ENCODE results near the gene MCC.
"Not testable (repeated sequence)": the region's sequence is repeated elsewhere in the genome, so short reads cannot be mapped to it uniquely, and the experiment has no call there.

MCC gene

DNA sequence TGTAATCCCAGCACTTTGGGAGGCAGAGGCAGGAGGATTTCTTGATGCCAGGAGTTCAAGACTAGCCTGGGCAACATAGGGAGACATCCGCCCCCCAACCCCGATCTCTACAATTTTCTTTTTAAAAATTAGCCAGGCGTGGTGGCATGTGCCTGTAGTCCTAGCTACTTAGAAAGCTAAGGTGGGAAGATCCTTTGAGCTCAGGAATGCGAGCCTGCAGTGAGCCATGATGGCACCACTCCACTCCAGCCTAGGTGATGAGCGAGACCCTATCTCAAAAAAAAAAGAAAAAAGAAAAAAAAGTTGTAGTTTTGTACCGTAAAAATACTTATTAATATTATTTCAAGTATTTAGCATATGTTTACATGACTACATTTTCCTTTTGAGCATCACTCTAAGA lies 82.7 kb downstream of the MCC start:
- no peak for FAIRE-seq

DNA sequence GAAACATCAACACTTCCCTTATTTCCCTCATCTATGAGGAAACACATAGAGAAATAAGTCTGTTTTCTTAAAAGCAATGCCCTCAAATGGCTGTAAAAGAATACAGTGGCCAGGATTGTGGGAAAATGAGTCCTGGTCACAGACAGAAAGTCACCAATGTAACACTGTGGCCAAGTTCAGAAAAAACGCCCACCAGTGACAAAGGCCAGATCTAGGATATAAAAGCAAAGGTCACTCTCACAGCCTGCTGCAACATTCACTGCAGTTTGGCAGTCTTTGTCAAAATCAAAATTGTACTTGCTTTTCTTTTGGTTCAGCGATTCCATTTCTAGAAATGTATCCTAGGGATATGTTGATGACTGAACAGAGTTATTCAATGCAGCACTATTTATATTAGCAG lies 84.0 kb downstream of the MCC start:
- FAIRE-seq = no peak

DNA sequence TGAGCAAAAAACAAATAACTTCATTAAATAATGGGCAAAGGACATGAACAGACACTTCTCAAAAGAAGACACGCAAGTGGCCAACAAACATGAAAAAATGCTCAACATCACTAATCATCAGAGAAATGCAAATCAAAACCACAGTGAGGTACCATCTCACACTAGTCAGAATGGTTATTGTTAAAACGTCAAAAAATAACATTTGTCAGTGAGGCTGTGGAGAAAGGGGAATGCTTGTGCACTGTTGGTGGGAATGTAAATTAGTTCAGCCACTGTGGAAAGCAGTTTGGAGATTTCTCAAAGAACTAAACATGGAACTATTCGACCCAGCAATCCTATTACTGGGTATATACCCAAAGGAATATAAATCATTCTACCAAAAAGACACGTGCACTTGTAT lies 90.3 kb downstream of the MCC start:
- not testable (repeated sequence) for FAIRE-seq

DNA sequence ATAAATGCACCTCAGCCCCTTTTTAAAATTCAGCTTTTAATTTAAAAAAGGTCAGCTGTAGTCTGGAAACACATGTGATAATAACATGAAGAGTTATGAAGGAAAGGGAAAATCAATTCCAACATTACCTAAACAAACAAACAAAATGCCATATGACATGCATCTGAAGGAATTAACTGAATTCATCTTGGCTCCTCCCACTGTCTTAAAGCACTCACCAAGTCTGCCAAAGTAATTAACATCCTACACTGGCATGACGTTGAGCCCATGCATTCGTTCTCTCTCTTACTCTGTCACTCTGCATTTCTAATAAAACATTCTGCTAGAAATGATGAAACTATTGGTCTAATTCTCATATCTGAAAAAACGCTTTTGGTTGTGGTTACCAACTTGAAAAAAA lies 91.2 kb downstream of the MCC start:
- no peak for FAIRE-seq

DNA sequence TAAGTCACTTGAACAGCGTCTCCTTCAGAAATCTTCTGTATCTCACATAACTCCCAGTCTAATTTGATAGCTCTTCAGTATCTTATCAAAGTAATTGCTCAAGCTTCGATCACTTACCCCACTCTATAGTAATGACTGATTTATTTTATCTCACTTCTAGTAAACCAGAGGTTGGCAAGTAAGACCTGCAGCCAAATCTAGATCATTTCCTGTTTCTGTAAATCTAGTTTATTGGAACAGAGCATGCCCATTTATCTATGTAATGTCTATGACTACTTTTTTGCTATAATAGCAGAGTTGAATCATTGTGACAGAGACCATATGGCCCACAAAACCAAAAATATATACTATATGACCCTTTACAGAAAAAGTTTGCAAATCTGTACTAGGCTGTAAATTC lies 93.6 kb downstream of the MCC start:
- no peak for FAIRE-seq

DNA sequence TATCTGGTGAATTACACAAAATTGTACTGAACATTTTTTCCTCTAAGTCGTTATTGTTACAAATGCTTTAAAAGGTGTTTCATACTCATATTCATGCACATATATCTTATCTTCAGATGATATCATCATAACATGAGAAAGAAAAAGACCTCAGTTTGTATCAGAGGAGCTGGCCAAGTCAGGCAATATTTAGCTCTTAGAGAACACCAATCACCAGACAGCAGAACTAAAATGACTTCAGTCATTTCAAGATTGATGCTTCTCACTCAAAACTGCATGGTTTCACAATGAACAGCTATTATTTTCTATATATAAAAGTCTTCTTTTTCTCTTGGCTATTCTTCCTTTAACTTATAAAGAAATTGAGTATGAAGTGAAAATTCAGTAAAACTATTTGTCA lies 98.0 kb downstream of the MCC start:
- no peak for FAIRE-seq

DNA sequence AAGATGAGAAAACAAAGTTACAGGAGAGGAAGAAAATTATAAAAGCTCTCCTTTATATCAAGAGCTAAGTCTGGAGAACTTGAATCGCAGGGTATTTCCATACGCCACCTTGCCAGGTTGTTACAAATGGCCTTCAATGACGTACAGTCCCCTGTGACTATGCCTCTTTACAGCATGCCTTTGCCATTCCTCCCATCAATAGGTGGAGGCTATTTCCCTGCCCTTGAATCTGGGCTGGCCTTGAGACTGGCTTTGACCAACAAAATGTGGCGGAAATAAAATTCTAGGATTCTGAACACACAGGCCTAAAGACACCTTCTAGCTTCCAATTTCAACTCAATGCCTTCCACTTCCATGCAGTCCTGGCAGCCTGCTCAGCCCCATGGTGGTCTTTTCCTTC lies 99.1 kb downstream of the MCC start:
- FAIRE-seq = no peak

GRCh38 chr5:113387844-113388243 lies 100.4 kb downstream of the MCC start:
- FAIRE-seq = no peak

- FAIRE-seq = no peak
These were observed 103.4 kb downstream of the MCC start for GRCh38 chr5:113384782-113385285.

DNA sequence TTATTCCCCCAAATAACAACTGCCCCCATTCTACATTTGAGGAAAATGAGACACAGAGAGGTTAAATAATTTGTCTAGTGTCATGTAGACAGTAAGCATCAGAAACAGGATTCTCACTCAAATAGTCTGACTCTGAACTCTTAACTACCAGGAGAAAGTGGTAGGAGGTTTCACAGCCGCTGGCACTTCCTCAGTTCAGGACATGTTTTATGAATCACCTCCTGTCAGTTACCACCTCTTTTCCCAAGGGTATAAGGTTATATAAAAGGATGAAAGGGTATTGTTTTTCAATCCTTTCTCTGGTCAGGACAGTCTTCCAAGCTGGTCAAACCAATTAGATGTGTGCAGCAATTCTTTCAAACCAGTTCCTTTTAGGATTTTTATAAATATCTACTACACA lies 105.5 kb downstream of the MCC start:
- FAIRE-seq = no peak

DNA sequence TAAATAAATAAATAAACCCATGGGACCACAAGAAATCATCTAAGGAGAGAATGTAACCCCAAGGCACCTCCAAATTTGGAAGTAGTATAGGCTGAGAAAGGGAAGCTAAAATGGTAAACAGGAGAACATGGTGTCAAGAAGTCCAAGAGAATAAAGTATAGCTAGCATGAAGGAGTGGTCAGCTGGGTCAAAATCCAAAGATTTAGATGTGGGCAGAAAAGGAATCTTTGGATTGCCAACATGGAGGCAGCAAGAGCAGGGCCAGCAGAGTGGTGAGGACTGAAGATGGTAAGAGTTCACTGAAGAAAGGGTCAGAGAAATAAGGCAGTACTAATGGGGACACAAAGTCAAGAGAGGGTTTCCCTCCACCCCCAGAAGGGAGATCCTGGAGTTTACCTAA lies 106.5 kb downstream of the MCC start:
- no peak for FAIRE-seq

GRCh38 chr5:113380807-113381326 lies 107.4 kb downstream of the MCC start:
- FAIRE-seq = no peak

DNA sequence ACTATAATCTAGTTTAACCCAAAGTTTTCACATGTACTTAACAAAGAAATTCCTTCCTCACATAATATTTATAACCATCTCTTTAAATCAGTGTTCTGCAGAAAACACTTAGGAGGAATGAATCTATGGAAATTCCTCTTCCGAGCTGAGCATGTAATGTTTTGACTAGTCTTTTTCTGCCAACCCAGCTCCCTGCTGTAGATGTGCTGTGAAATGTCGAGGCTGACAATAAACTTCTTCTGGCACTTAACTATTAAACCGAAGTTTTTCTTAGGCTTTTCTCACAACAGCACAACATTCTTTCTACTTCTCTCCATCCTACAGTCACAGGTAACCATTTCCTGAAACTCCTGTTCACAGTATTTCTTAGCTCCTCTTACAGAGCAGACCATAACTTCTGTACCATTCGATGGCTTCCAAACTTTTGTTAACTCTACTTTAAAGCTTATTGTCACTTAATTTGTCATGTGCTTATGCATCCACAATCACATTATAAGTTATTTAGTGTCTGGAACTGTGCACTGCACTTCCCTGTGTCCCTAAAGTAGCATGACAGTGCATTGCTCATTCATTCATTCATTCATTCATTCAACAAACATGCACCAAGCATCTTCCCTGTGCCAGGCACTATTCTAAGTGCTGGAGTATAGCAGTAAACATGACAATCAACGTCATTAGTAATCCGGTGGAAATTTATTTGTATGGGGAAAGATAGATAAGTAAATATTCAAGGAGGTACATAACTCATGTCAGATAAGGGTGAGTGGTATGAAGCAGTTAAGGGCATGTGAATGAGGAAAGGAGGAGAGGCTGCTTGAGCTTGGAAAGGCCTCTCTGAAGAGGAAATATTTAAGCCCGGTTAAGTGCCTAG lies 108.1 kb downstream of the MCC start:
- FAIRE-seq = no peak

DNA sequence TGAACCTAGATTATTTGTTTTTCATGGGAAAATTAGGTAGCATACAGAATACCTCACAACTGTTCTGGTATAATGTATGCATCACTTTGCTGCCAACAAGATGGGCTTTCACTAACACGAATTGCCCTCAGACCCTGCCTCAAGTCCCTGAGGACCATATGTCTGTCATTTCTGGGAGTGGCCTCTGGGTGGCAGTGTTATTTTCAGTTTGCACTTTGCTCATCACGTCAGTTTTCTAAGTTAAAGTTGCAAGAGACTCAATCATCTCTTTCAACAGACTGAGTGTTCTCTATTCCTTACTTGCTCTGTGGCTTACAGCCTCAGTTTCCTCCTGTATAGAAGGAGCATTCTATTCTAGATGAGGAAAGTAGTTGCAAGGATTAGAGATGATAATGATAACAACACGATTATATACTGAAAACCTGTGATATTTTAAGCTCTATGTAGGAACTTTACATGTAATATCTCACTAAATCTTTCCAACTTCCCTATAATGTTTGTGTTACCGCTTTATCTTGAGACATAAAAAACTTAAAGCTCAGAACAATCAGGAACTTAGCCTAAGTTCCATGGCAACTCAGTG lies 109.2 kb downstream of the MCC start:
- peak; percentile 47 for FAIRE-seq

DNA sequence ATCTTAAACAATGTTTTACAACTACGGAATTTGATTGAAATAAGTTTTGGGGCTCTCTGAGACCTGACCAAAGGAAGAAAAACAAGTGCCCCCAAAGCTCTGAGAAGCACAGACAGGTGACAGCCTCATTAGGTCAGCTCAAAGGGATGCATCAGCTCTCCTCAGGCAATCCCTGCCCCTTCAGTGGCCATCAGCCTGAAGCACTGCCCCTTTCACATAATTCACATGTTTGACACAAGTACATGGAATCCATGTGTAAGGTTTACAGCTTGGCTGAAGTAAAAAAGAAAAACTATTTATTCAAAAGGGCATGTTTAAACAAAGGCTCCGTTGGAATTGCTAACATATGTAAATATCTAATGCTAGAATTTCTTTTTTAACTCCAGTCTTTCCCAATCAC lies 109.7 kb downstream of the MCC start:
- no peak for FAIRE-seq

DNA sequence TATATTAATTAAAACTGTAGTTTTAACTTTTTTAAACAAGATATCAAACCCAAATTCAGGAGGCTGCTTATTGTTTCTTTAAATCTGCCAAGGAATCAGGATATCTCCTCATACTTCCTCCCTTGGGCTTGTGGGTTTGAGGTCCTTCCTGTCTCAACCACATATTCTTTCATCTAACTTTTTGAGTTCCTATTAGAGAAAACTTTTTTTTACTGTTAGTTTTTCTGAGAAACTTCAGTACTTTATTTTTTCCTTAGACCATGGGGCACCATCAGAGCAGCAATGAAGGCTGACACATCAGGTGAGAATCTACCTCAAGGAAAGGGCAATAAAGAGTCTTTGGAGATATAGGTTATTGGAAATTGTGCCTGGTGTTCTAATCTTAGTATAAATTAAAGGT lies 110.2 kb downstream of the MCC start:
- FAIRE-seq = no peak

DNA sequence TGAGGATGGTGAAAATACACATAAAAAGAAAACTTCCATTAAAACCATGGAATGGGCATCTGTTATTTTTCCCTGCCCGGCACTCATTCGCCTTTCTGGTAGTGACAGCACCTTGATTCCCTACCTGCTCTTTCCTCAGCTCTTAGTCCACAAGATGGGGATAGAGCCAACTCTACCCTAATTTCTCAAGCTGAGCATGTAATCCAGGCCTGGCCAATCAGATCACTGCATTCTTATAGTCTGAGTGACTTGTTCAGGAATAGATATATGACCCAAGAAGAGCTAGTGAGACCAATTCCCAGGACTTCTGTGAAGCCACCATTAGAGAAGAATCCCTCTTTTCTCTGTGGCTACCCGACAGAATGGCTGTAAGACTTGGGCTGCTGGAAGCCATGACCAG lies 111.6 kb downstream of the MCC start:
- no peak for FAIRE-seq

GRCh38 chr5:113375480-113376060 lies 112.7 kb downstream of the MCC start:
- no peak for FAIRE-seq

DNA sequence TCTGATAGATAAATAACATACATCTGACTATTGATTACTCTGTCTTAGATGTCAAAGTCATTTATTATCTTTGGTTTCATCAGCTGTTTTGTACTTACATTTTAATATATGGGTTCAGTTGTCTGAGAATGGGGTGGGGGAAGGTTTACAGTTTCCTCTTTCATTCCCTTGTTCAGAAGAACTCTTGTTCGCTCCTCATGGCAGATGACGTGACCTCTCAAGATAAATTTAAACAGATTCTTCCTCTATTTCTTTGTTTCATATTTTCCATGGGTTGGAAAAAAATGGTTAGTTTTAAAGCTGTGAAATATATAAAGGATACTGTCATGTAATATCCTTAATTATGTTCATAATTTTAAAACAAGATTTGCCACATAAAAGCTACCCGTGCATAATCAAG lies 114.8 kb downstream of the MCC start:
- no peak for FAIRE-seq

DNA sequence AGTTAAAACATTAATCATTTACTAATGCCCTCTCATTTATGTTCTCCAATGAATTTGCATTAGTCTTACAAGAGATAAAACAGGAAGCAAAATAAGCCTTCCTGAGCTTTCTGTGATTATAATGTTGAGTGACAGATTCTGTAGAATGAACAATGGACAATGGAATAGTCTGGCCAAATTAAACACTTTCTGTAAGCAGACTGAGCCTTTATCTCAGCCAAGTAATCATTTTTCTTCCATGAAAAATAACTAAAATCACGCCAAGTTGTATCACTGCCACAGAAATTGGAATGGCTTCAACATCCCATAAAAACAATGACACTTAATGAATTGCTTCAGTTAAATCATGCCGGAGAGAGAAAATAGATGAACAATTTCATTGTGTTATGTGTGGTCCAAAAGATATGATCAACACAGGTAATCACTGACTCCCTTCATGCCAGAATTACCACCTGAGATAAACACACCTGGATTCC lies 116.5 kb downstream of the MCC start:
- FAIRE-seq = no peak

GRCh38 chr5:113367586-113367985 lies 120.7 kb downstream of the MCC start:
- FAIRE-seq = no peak

- FAIRE-seq = no peak
These were observed 123.8 kb downstream of the MCC start for GRCh38 chr5:113364466-113364865.

DNA sequence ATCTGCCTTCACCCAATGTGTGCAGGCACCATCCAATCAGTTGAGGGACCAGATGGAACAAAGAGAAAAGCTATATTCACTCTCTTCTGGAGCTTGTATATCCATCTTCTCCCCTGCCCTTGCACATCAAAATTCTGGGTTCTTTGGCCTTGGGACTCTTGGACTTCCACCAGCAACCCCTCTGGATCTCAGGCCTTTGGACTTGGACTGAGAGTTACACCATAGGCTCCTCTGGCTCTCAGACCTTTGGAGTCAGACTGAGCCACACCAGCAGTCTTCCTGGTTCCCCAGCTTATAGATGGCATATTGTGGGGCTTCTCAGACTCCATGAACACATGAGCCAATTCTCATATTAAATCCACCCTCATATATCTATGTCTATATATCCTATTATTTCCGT lies 126.6 kb downstream of the MCC start:
- FAIRE-seq = no peak

- FAIRE-seq = no peak
These were observed 128.8 kb downstream of the MCC start for GRCh38 chr5:113359419-113359818.

All from A204.1 (cell line).